ENCODE measurements around the gene TMEM164.

DNA sequence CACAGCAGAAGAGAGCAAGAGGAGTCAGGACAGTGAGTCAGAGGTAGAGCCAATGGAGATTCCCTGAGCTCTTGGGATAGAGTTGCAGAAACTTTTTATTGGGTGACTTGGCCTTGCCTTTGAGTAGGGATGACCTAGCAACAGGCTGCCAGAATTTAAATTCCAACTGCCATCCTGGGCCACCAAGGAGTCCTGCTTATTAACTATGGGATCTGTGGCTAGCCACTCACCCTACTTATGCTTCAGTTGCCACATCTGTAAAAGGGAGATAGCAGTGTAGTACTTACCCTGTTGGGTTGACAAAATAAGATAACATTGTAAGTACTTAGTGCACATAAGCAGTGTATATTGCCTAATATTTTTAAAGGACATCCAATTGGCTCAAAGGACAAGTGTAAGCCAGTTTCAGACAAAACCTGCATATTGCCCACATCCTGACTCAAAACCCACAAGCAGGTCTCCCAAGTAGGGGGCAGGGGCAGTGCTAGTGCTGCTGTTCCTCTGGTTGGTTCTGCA is 43.5 kb upstream of the TMEM164 start:
- TF ChIP-seq, protein P1, sequence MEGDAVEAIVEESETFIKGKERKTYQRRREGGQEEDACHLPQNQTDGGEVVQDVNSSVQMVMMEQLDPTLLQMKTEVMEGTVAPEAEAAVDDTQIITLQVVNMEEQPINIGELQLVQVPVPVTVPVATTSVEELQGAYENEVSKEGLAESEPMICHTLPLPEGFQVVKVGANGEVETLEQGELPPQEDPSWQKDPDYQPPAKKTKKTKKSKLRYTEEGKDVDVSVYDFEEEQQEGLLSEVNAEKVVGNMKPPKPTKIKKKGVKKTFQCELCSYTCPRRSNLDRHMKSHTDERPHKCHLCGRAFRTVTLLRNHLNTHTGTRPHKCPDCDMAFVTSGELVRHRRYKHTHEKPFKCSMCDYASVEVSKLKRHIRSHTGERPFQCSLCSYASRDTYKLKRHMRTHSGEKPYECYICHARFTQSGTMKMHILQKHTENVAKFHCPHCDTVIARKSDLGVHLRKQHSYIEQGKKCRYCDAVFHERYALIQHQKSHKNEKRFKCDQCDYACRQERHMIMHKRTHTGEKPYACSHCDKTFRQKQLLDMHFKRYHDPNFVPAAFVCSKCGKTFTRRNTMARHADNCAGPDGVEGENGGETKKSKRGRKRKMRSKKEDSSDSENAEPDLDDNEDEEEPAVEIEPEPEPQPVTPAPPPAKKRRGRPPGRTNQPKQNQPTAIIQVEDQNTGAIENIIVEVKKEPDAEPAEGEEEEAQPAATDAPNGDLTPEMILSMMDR (IDR thresholded peaks at IDR 0.05; ENCODE audit: insufficient read depth, low read depth, low read length), result no peak
- TF ChIP-seq EZH2 (IDR thresholded peaks at IDR 0.05; ENCODE audit: insufficient read depth, low read length), result no peak
